Fibroblast of pulmonary artery (primary cell): Measurements from ENCODE around the gene TLE7.

ENCODE experiments used
- DNase-seq: peaks from one replicate; pipeline ENCODE4 v3.0.0-alpha.2; 2010; ENCODE audit warnings: low read depth
- H3K4me3 ChIP-seq: replicated peaks from 2 replicates; pipeline ENCODE4 v1.5.1; 2011; ENCODE audit warnings: low read depth, mild to moderate bottlenecking, control low read depth, low read length, moderate library complexity
- TF ChIP-seq, protein P1 (sequence below): IDR thresholded peaks from 2 replicates; pipeline ENCODE4 v1.5.1; 2011; ENCODE audit warnings: mild to moderate bottlenecking, control low read depth, low read length, inconsistent platforms; ENCODE audit errors: missing control alignments

Gene TLE7

DNA sequence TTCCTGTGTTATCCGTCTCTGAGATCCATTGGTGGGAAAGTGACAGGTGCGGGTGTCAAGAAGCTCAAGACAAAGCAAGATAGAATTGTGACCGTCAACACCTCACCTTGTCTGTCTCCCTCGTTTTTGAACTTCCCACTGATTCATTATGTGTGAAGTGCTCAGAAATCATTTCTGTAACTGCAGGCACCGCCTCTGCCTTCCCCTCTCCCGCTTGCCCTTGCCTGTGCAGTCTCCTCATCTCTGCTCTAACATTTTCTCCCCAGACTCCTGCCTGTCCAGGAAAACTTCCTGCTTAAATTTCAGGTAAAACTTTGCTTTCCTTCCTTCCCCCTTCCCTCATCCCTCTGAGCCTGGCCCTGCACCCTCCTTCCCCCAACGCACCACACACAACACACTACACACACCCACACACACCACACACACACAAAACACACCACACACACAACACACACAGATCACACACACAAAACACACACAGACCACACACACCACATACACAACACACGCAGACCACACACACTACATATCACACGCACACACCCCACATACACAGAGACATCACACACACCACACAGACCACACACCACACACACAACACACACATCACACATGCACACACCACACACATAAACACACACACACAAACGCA is 57.7 kb downstream of the TLE7 start:
- TF ChIP-seq, protein P1, sequence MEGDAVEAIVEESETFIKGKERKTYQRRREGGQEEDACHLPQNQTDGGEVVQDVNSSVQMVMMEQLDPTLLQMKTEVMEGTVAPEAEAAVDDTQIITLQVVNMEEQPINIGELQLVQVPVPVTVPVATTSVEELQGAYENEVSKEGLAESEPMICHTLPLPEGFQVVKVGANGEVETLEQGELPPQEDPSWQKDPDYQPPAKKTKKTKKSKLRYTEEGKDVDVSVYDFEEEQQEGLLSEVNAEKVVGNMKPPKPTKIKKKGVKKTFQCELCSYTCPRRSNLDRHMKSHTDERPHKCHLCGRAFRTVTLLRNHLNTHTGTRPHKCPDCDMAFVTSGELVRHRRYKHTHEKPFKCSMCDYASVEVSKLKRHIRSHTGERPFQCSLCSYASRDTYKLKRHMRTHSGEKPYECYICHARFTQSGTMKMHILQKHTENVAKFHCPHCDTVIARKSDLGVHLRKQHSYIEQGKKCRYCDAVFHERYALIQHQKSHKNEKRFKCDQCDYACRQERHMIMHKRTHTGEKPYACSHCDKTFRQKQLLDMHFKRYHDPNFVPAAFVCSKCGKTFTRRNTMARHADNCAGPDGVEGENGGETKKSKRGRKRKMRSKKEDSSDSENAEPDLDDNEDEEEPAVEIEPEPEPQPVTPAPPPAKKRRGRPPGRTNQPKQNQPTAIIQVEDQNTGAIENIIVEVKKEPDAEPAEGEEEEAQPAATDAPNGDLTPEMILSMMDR: no peak
- no peak overlapping the region for H3K4me3 ChIP-seq
- no peak for DNase-seq

DNA sequence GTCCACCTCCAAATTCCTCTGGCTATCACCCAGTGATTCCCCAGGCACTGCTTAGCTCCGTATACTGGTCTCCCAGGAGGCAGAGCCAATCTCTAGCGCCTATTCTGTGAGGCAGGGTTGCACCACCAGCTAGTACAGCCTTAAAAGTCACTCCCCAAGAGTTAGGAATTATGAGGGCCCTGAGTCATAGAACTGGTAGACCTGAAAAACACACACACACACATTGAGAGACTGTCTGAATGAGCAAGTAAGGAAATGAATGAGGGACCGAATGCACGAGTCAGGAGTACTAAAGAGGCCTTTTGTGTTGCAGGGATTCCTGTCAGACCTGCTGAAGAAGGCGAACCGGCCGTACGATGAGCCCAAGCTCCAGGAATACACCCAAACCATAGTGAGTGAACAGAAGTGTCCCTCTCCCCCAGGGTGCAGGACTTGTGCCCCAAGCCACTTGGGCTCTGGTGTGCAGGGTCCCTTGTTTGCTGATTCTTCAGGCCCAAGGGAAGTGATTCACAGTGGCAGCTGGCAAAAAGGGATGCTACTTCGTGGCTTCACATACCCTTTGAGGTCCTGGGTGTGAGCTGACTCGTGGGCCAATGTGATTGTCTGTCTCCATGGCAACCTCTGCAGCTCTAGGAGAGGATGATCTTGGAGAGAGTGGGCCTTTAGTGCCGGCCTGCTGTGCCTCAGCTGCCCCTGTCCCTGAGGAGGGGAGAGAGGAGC is 58.6 kb downstream of the TLE7 start:
- DNase-seq: peak; percentile 2
- no peak overlapping the region for H3K4me3 ChIP-seq
- TF ChIP-seq, protein P1: no peak

DNA sequence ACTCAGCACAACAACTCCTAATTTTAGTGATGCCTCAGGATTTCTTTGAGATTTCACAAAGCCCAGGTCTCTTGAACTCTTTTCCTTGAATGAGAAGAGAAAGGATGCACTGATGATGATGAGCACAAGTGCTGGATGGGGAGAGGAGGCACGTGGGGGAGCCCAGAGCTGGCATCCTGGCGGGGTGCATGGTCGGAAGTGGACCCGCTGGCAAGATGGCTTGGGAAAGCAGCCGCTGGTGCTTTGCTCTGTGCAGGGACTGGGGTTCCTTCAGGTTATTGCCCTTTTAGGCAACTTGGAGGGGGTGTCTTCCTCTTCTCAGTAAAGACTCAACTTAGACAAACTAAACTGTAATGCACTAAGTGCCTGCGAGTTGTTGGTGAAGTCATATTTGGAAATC is 61.0 kb downstream of the TLE7 start:
- TF ChIP-seq, protein P1: no peak
- no peak for DNase-seq
- no peak overlapping the region for H3K4me3 ChIP-seq
